ENCODE results near the gene PRDM16. TPM values are rescaled to one million over a fixed set of nuclear protein-coding genes. Genes with fewer than 3 reads are reported as not detected.

PRDM16 gene
- total RNA-seq, 1 donor from 2014 or later, result 0.43 TPM

DNA sequence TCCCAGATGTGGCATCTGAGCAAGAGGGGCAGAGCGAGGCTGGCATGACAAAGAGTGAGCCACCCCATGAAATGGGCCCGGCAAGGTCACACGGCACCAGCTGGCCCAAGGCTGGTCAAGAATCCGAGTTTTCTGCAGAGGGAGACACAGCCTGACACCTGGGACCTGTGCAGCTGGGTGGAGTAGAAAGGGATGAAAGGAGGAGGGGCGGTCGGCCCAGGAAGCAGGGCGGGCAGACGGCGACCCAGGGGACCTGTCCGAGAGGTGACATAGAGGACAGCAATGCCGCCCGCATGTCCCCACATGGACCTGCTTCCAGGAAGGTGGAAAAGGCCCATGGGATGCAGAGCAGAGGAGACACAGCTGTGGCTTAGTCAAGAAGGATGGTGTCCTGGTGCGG is 137.7 kb downstream of the PRDM16 start:
- no peak for FAIRE-seq
- peaks cover 52% of the 10 kb centered on the region for H3K27me3 Mint-ChIP-seq (ENCODE audit: low read depth, unreplicated experiment)
- H3K9ac ChIP-seq (ENCODE audit: low read length), result no peak overlapping the region

DNA sequence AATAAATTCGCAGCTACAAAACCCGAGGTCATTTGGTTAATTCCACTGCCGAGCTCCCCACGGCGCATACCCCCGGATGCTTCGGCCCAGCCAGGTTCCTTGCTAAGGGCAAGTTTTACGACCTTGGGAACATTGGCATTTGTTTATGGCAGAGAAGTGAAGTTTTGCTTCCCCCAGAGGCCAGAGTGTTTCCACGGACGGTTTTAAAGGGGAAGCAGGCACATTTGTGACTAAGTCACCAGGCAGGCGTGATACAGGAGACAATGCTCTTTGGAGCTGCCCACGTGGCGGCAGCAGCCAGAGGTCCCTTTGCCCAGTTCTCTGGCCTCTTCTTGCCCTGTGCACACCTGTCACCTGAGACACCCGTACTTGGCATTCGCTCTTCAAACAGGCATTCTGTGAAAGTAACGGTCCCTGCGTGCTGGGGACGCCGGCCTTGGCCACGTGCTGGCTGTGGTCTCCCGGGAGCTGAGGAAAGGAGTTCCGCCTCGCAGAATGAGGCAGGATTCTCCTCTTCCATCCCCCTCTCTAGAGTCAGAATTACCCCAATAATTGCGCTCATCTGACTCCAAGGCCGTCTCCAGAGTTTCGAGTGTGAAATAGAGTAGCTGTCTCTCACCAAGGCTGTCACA is 138.3 kb downstream of the PRDM16 start:
- Histone ChIP-seq H3K4me1 (ENCODE audit: insufficient read depth, low read length) (no peaks in the 10 kb centered on the region), H3K4me3 (ENCODE audit: insufficient read depth, low read depth, low read length) (no peak overlapping the region), H3K79me2 (ENCODE audit: insufficient read depth, low read length) (no peaks in the 10 kb centered on the region), H3K27ac (ENCODE audit: low read depth, low read length) (no peak overlapping the region), H4K20me1 (ENCODE audit: insufficient read depth, low read length) (peaks cover 8% of the 10 kb centered on the region), H3K9ac (ENCODE audit: low read length) (no peak overlapping the region), H3K9me3 (ENCODE audit: insufficient read depth, low read depth, low read length) (no peaks in the 10 kb centered on the region), H3K27me3 (ENCODE audit: insufficient read depth, low read length) (no peaks in the 10 kb centered on the region), H3K4me2 (ENCODE audit: low read length) (no peak overlapping the region), H2AFZ (ENCODE audit: low read depth, low read length) (no peak overlapping the region), H3K36me3 (ENCODE audit: insufficient read depth, low read length) (no peaks in the 10 kb centered on the region)
- Mint-ChIP-seq H3K27ac (ENCODE audit: unreplicated experiment) (no peak overlapping the region), H3K4me1 (ENCODE audit: low read depth, unreplicated experiment) (no peaks in the 10 kb centered on the region), H3K27me3 (ENCODE audit: low read depth, unreplicated experiment) (peaks cover 53% of the 10 kb centered on the region), H3K36me3 (ENCODE audit: low read depth, unreplicated experiment) (no peaks in the 10 kb centered on the region), H3K9me3 (ENCODE audit: unreplicated experiment) (no peaks in the 10 kb centered on the region), H3K4me3 (ENCODE audit: unreplicated experiment) (no peak overlapping the region)
- DNase-seq (ENCODE audit: low read depth), result no peak
- TF ChIP-seq EZH2 (IDR thresholded peaks at IDR 0.05; ENCODE audit: insufficient read depth, low read length), result no peak
- FAIRE-seq, result no peak

More for the DNA sequence above, 137.7 kb downstream of the PRDM16 start:
- H3K27me3 ChIP-seq (ENCODE audit: insufficient read depth, low read length), result no peaks in the 10 kb centered on the region
- no peaks in the 10 kb centered on the region for H3K4me1 Mint-ChIP-seq (ENCODE audit: low read depth, unreplicated experiment)
- H3K27ac Mint-ChIP-seq (ENCODE audit: unreplicated experiment), result no peak overlapping the region
- H3K9me3 Mint-ChIP-seq (ENCODE audit: unreplicated experiment), result no peaks in the 10 kb centered on the region
- H3K4me1 ChIP-seq (ENCODE audit: insufficient read depth, low read length), result no peaks in the 10 kb centered on the region
- H3K4me3 ChIP-seq (ENCODE audit: insufficient read depth, low read depth, low read length), result no peak overlapping the region
- no peaks in the 10 kb centered on the region for H3K36me3 ChIP-seq (ENCODE audit: insufficient read depth, low read length)
- no peak overlapping the region for H3K27ac ChIP-seq (ENCODE audit: low read depth, low read length)
- DNase-seq (ENCODE audit: low read depth), result no peak
- no peak for TF ChIP-seq EZH2 (IDR thresholded peaks at IDR 0.05; ENCODE audit: insufficient read depth, low read length)
- TF ChIP-seq, protein P1, sequence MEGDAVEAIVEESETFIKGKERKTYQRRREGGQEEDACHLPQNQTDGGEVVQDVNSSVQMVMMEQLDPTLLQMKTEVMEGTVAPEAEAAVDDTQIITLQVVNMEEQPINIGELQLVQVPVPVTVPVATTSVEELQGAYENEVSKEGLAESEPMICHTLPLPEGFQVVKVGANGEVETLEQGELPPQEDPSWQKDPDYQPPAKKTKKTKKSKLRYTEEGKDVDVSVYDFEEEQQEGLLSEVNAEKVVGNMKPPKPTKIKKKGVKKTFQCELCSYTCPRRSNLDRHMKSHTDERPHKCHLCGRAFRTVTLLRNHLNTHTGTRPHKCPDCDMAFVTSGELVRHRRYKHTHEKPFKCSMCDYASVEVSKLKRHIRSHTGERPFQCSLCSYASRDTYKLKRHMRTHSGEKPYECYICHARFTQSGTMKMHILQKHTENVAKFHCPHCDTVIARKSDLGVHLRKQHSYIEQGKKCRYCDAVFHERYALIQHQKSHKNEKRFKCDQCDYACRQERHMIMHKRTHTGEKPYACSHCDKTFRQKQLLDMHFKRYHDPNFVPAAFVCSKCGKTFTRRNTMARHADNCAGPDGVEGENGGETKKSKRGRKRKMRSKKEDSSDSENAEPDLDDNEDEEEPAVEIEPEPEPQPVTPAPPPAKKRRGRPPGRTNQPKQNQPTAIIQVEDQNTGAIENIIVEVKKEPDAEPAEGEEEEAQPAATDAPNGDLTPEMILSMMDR (IDR thresholded peaks at IDR 0.05; ENCODE audit: insufficient read depth, low read depth, low read length), result no peak
- no peaks in the 10 kb centered on the region for H3K79me2 ChIP-seq (ENCODE audit: insufficient read depth, low read length)
- no peaks in the 10 kb centered on the region for H3K36me3 Mint-ChIP-seq (ENCODE audit: low read depth, unreplicated experiment)
- H3K9me3 ChIP-seq (ENCODE audit: insufficient read depth, low read depth, low read length), result no peaks in the 10 kb centered on the region
- peaks cover 8% of the 10 kb centered on the region for H4K20me1 ChIP-seq (ENCODE audit: insufficient read depth, low read length)
- no peak overlapping the region for H3K4me2 ChIP-seq (ENCODE audit: low read length)
- H3K4me3 Mint-ChIP-seq (ENCODE audit: unreplicated experiment), result no peak overlapping the region
- H2AFZ ChIP-seq (ENCODE audit: low read depth, low read length), result no peak overlapping the region

DNA sequence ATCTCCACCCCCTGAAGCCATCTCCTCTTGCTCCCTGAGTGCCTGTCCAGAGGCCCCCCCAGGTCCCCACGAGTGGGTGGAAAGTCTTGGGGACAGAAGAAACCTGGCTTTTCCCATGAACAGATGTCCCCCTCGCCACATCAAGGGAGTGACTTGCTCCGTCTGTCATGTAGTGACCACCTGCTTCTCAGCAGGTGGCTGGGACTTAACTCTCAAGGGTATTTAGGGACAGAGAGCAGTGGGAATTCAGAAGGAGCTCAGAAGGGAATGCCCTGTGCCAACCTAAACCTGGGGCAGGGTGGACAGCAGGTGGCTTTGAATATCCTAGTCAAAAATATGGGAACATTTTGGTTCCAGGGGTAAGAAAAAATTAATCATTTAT is 139.8 kb downstream of the PRDM16 start:
- Mint-ChIP-seq H3K4me1 (ENCODE audit: low read depth, unreplicated experiment) (no peaks in the 10 kb centered on the region), H3K36me3 (ENCODE audit: low read depth, unreplicated experiment) (no peaks in the 10 kb centered on the region), H3K27me3 (ENCODE audit: low read depth, unreplicated experiment) (peaks cover 48% of the 10 kb centered on the region), H3K27ac (ENCODE audit: unreplicated experiment) (no peak overlapping the region), H3K9me3 (ENCODE audit: unreplicated experiment) (no peaks in the 10 kb centered on the region), H3K4me3 (ENCODE audit: unreplicated experiment) (no peak overlapping the region)
- TF ChIP-seq EZH2 (IDR thresholded peaks at IDR 0.05; ENCODE audit: insufficient read depth, low read length), result no peak
- TF ChIP-seq, protein P1 (IDR thresholded peaks at IDR 0.05; ENCODE audit: insufficient read depth, low read depth, low read length), result no peak
- no peaks in the 10 kb centered on the region for H3K36me3 ChIP-seq (ENCODE audit: insufficient read depth, low read length)
- no peak overlapping the region for H3K4me2 ChIP-seq (ENCODE audit: low read length)
- H3K27me3 ChIP-seq (ENCODE audit: insufficient read depth, low read length), result no peaks in the 10 kb centered on the region
- DNase-seq (ENCODE audit: low read depth) (no peak), FAIRE-seq (no peak)
- H3K4me1 ChIP-seq (ENCODE audit: insufficient read depth, low read length), result no peaks in the 10 kb centered on the region
- no peak overlapping the region for H3K9ac ChIP-seq (ENCODE audit: low read length)
- no peaks in the 10 kb centered on the region for H3K79me2 ChIP-seq (ENCODE audit: insufficient read depth, low read length)
- no peak overlapping the region for H3K4me3 ChIP-seq (ENCODE audit: insufficient read depth, low read depth, low read length)
- H2AFZ ChIP-seq (ENCODE audit: low read depth, low read length), result no peak overlapping the region
- H3K27ac ChIP-seq (ENCODE audit: low read depth, low read length), result no peak overlapping the region
- H3K9me3 ChIP-seq (ENCODE audit: insufficient read depth, low read depth, low read length), result no peaks in the 10 kb centered on the region
- peaks cover 8% of the 10 kb centered on the region for H4K20me1 ChIP-seq (ENCODE audit: insufficient read depth, low read length)

Measured in astrocyte (in vitro differentiated cells and primary cell).